GM12873 (cell line): Measurements from ENCODE around the gene CLIP2.
A peak's percentile ranks its signal among the peaks of the same experiment; 100 is the strongest.

ENCODE experiments used
- CTCF ChIP-seq: IDR thresholded peaks from 2 replicates; pipeline ENCODE4 v1.5.1; 2012; ENCODE audit warnings: low read depth, mild to moderate bottlenecking, moderate library complexity, low read length, control low read depth; ENCODE audit not compliant: insufficient read depth; ENCODE audit errors: missing control alignments

CLIP2 gene

GRCh38 chr7:74394601-74395000 lies 105.4 kb downstream of the CLIP2 start:
- TF ChIP-seq CTCF = peak; percentile 19

- TF ChIP-seq CTCF = no peak
These were observed 106.6 kb downstream of the CLIP2 start for GRCh38 chr7:74395745-74396311.

GRCh38 chr7:74396993-74397392 lies 107.8 kb downstream of the CLIP2 start:
- TF ChIP-seq CTCF = no peak

- TF ChIP-seq CTCF = no peak
These were observed 109.2 kb downstream of the CLIP2 start for GRCh38 chr7:74398426-74398825.

- no peak for TF ChIP-seq CTCF
These were observed 109.8 kb downstream of the CLIP2 start for GRCh38 chr7:74399006-74399405.

- TF ChIP-seq CTCF = no peak
These were observed 111.4 kb downstream of the CLIP2 start for GRCh38 chr7:74400420-74401136.

GRCh38 chr7:74401137-74401859 lies 112.1 kb downstream of the CLIP2 start:
- peak; percentile 99 for TF ChIP-seq CTCF
